Inflammatory macrophage (primary cell): ENCODE measurements around the gene TMEM170A.
A peak's percentile ranks its signal among the peaks of the same experiment; 100 is the strongest.
"Not testable (repeated sequence)": the region's sequence is repeated elsewhere in the genome, so short reads cannot be mapped to it uniquely, and the experiment has no call there.

Experiments
- DNase-seq, 2 donors: peaks; one replicate each; pipeline ENCODE4 v3.0.0-alpha.2; 2020 to 2022

The TMEM170A gene

GRCh38 chr16:75452464-75453190 lies 11.9 kb downstream of the TMEM170A start:
- DNase-seq: no peak

GRCh38 chr16:75446416-75446815 lies 18.1 kb downstream of the TMEM170A start:
- DNase-seq: no peak

GRCh38 chr16:75445298-75445697 lies 19.2 kb downstream of the TMEM170A start:
- DNase-seq: no peak

- no peak for DNase-seq
Observed at GRCh38 chr16:75443298-75443697, 21.2 kb downstream of the TMEM170A start.

- DNase-seq: peak; percentile 91
Observed at GRCh38 chr16:75433732-75434413, 30.6 kb downstream of the TMEM170A start.

- peak; percentile 96 to 98 for DNase-seq
Observed at GRCh38 chr16:75432828-75433731, 31.4 kb downstream of the TMEM170A start, which contains the start of gene CFDP1. TSS of gene CFDP1 (minus strand) at chr16:75433503. CDS start at chr16:75433352, 151 bp downstream.

- DNase-seq: no peak
Observed at GRCh38 chr16:75429621-75430403, 34.7 kb downstream of the TMEM170A start.

- not testable (repeated sequence) for DNase-seq
Observed at GRCh38 chr16:75426524-75426923, 38.0 kb downstream of the TMEM170A start.

GRCh38 chr16:75424105-75424762 lies 40.3 kb downstream of the TMEM170A start:
- DNase-seq: not testable (repeated sequence)

GRCh38 chr16:75423723-75424104 lies 40.8 kb downstream of the TMEM170A start:
- DNase-seq: no peak

- DNase-seq: no peak
Observed at GRCh38 chr16:75421820-75422126, 42.7 kb downstream of the TMEM170A start.

GRCh38 chr16:75420987-75421819 lies 43.3 kb downstream of the TMEM170A start:
- peak; percentile 65 to 78 for DNase-seq

GRCh38 chr16:75416904-75417565 lies 47.5 kb downstream of the TMEM170A start:
- no peak for DNase-seq

GRCh38 chr16:75415169-75415905 lies 49.2 kb downstream of the TMEM170A start:
- DNase-seq: no peak

GRCh38 chr16:75413951-75414350 lies 50.5 kb downstream of the TMEM170A start:
- DNase-seq: no peak

- DNase-seq: peak in 1 of 2 donors; percentile 3
Observed at GRCh38 chr16:75406943-75407342, 57.5 kb downstream of the TMEM170A start.

- peak; percentile 17 to 24 for DNase-seq
Observed at GRCh38 chr16:75402821-75403475, 61.5 kb downstream of the TMEM170A start.

GRCh38 chr16:75402159-75402820 lies 62.2 kb downstream of the TMEM170A start:
- no peak for DNase-seq
